Measurements from ENCODE around the gene MAFB.

The MAFB gene

DNA sequence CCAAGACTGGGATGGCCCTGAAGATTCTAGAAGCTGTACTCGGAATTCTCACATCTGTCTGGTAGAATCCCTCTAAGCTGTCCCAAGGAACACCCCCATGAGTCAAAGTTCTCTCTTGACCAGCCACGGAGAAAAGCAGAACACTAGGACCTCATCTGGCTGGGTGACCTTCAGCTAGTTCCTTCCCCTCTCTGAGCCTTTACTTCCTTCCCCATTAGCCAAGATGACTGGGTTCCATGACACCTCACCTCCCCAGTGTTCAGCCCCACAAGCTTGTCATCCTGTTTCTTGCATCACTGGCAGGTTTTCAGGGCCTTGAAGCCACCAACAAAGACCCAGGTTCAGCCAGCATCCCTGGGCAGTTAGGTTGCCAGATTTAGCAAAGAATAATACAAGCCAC lies 47.8 kb downstream of the MAFB start:
- no peak for DNase-seq (ENCODE audit: insufficient read length, low spot score)
- TF ChIP-seq, protein P1, sequence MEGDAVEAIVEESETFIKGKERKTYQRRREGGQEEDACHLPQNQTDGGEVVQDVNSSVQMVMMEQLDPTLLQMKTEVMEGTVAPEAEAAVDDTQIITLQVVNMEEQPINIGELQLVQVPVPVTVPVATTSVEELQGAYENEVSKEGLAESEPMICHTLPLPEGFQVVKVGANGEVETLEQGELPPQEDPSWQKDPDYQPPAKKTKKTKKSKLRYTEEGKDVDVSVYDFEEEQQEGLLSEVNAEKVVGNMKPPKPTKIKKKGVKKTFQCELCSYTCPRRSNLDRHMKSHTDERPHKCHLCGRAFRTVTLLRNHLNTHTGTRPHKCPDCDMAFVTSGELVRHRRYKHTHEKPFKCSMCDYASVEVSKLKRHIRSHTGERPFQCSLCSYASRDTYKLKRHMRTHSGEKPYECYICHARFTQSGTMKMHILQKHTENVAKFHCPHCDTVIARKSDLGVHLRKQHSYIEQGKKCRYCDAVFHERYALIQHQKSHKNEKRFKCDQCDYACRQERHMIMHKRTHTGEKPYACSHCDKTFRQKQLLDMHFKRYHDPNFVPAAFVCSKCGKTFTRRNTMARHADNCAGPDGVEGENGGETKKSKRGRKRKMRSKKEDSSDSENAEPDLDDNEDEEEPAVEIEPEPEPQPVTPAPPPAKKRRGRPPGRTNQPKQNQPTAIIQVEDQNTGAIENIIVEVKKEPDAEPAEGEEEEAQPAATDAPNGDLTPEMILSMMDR (IDR thresholded peaks at IDR 0.05; ENCODE audit: insufficient read depth, missing control alignments): no peak
- no peak for FAIRE-seq

DNA sequence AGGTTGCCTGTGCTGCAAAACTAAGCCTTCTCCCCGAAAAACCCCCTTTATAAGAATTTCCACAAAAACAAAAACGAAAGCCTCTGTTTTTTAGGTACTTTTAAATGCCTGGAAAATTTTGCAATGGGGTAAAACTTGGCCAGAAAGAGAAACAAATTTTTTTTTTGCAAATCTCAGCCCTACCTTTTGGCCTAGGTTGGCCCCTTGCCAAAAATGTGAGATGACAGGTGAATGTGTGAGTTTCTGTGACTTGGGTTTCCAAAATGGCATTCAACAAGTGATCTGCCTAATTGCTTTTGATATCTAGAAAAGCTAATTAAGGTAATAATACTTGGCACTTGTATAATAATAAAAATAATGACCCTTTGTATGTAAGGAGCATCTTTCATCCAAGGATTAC lies 48.4 kb downstream of the MAFB start:
- DNase-seq (ENCODE audit: insufficient read length, low spot score) (no peak), FAIRE-seq (no peak)
- TF ChIP-seq, protein P1 (IDR thresholded peaks at IDR 0.05; ENCODE audit: insufficient read depth, missing control alignments): no peak

DNA sequence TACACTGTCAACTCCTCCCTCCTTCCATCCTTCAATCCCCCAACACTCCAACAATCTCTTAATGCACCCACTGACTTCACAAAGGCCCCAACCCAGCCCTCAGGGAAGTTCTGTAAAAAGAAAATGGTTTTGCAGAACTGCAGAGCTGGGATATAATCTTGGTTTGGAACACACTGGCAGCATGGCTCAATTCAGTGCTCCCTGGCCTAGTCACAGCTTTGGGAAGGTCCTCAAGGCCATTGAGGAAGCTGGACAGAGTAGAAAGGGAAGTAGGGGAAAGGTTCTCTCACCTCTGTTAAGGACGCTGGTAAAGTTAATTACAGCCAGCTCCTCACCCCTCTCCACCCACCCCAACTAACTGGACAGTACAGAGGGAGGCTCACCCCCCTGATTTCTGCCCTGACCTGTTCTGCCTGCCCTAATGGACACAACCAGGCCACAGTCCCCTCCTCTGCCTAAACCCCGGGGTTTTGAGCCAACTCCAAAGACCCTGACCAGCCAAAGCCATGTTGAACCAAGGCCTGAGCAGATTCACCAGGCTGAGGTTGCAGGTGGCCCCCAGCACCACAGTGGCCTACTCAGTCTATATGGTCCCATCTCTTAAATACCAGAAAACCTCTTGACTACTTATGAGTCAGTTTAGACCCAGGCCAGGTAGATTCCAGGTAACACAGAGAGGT lies 49.2 kb downstream of the MAFB start:
- TF ChIP-seq, protein P1 (IDR thresholded peaks at IDR 0.05; ENCODE audit: insufficient read depth, missing control alignments): no peak
- no peak for FAIRE-seq
- no peak for DNase-seq (ENCODE audit: insufficient read length, low spot score)

DNA sequence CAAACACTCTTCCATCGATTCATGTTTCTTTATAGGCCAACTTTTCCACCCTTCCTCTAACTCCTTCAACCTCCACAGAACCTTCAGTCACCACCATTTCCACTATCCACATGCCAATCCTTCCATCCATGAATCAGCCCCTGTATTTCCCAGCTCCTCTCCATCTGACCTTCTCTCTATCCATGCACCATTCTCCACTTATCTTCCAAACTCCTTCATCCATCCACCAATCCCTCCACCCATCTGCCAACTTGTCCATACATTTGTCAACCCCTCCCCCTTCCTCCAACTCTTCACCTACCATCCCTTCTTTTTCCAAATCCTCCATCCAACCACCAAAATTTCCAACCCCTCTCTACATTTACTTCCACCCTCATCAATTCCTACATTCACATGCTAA lies 49.9 kb downstream of the MAFB start:
- no peak for DNase-seq (ENCODE audit: insufficient read length, low spot score)
- no peak for FAIRE-seq
- TF ChIP-seq, protein P1 (IDR thresholded peaks at IDR 0.05; ENCODE audit: insufficient read depth, missing control alignments): no peak

DNA sequence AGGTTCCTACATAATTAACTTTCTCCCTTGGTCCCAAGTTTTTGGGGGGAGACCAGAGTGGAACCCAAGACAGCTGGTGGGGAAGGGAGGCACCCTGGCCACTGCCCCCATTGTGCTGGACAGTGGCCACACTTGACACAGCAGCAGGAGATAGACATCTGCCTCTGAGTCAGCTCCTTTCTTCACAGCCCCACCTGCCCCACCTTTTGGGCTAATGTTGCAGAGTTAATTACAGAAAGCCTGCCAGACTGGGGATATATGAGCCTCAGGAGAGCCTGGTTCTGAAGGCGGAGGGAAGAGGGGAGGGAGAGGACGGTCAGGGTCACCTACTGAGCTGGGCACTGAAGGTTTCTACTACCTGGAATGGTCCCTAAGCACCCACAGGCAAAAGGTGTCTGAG lies 50.6 kb downstream of the MAFB start:
- FAIRE-seq: no peak
- no peak for DNase-seq (ENCODE audit: insufficient read length, low spot score)
- TF ChIP-seq, protein P1 (IDR thresholded peaks at IDR 0.05; ENCODE audit: insufficient read depth, missing control alignments): no peak

DNA sequence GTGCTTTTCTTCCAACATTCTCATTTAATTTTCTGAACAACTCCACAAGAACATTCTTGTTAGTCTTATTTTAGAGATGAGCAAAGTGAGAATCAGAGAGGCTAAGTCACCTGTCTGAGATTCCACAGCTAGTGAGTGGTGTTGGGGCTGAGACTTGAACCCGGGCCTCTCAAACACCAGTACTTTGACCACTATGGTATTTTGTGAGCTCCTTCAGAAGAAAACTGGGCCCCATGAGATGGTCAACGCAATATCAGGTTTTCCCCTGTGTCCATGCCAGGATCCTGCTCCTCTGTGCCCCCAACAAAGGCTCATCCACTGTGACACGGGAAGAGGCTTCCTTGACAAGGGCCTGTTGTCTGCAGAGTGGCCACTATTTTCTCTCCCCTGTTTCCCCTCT lies 51.9 kb downstream of the MAFB start:
- TF ChIP-seq, protein P1 (IDR thresholded peaks at IDR 0.05; ENCODE audit: insufficient read depth, missing control alignments): no peak
- no peak for FAIRE-seq
- DNase-seq (ENCODE audit: insufficient read length, low spot score): no peak

DNA sequence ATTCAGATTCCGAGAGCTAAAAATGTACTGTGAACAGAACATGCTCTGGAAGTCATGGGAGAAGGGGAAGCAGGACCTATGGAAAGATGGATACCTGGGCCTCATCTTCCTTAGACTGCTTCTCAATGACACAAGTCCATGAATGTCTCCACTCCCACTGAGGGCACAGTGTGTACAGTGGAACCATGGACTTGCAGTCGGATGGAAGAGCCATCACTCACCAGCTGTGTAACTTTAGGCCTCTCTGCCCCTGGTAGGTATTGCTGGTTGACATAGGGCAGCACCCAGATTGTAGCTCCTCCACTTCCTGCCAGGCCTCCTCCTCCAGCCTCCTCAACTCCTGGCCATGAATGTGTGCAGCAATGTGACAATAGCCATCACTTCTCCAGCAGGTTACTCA lies 52.5 kb downstream of the MAFB start:
- FAIRE-seq (no peak), DNase-seq (ENCODE audit: insufficient read length, low spot score) (no peak)
- TF ChIP-seq, protein P1 (IDR thresholded peaks at IDR 0.05; ENCODE audit: insufficient read depth, missing control alignments): no peak

Measured in D721Med (cell line).